K562 (cell line): Measurements from ENCODE around the gene FSTL4. TPM values are rescaled to one million over a fixed set of nuclear protein-coding genes. Genes with fewer than 3 reads are reported as not detected.

Experiments used
- ATAC-seq: fragments of 200-7000 bp; cut with Tn5 transposase; 3 replicates; pipeline ENCODE4 v1.9.1; 2020; ENCODE audit warnings: moderate library complexity
- BruUV-seq: library from RNA; stranded (reverse); fragments of 400-500 nt; replicated peaks from 2 replicates; lab custom pipeline; 2021; lab: Mats Ljungman, UMichigan
- CTCF ChIA-PET: fragments of 300-600 bp; formaldehyde crosslinking; extraction: SDS; loops from one replicate; lab custom pipeline; 2021; ENCODE audit warnings: low intra/inter-chr PET ratio; lab: Yijun Ruan, JAX
- POLR2A ChIA-PET: fragments of 300-600, 350-650 bp; sonication (Branson Sonifier 250); formaldehyde crosslinking; extraction: SDS; loops from one replicate; lab custom pipeline; 2021; ENCODE audit warnings: antibody characterized with exemption, inconsistent platforms; lab: Yijun Ruan, JAX
- DNase-seq, 4 experiments: peaks; one replicate each; pipeline versions ENCODE4 v3.0.0 to v3.0.0-alpha.2; 2011 to 2018; ENCODE audit warnings: low spot score in 3 of 4, mixed read lengths in 3 of 4; ENCODE audit errors: extremely low read depth in 1 of 4
- FAIRE-seq: peaks from 2 replicates; lab custom pipeline; 2011; peaks lifted over from hg19 to GRCh38; lab: Jason Lieb, UNC
- H2AFZ ChIP-seq: 2 replicates; pipeline ENCODE4 v1.6.0; 2011; ENCODE audit warnings: low read depth, low read length, control low read depth, inconsistent platforms
- H3K27ac ChIP-seq: fragments of 200-600 bp; 3 replicates; pipeline ENCODE4 v1.8.0; 2011; ENCODE audit warnings: low read depth, mild to moderate bottlenecking, control low read depth, inconsistent platforms, low read length, moderate library complexity, mixed read lengths; ENCODE audit errors: extremely low read depth
- H3K27me3 ChIP-seq, 2 experiments: fragments of 300-600 bp in 1 of 2; 2 replicates in 1 of 2; 3 replicates in 1 of 2; pipeline versions ENCODE4 v1.6.0 to v1.8.0; 2011; ENCODE audit warnings: inconsistent platforms in 2 of 2, low read length in 2 of 2, mild to moderate bottlenecking in 1 of 2, mixed read lengths in 1 of 2, moderate library complexity in 1 of 2; ENCODE audit not compliant: control insufficient read depth in 2 of 2, insufficient read depth in 2 of 2
- H3K36me3 ChIP-seq: fragments of 300-600 bp; 3 replicates; pipeline ENCODE4 v1.8.0; 2011; ENCODE audit warnings: mild to moderate bottlenecking, low read length, inconsistent platforms; ENCODE audit not compliant: control insufficient read depth, insufficient read depth
- H3K4me1 ChIP-seq, 2 experiments: fragments of 200-600 bp in 1 of 2; replicated peaks in 1 of 2; 2 replicates in 1 of 2; 3 replicates in 1 of 2; pipeline versions ENCODE4 v1.5.1 to v1.8.0; 2011; ENCODE audit warnings: inconsistent platforms in 2 of 2, low read length in 2 of 2, mild to moderate bottlenecking in 1 of 2, mixed read lengths in 1 of 2, moderate library complexity in 1 of 2; ENCODE audit not compliant: control insufficient read depth in 2 of 2, insufficient read depth in 2 of 2
- H3K4me2 ChIP-seq: 2 replicates; pipeline ENCODE4 v1.6.1; 2011; ENCODE audit warnings: low read length, control low read depth, inconsistent platforms, mixed read lengths; ENCODE audit not compliant: insufficient read depth
- H3K4me3 ChIP-seq: fragments of 200-600 bp; sonication (generic), shearing (Covaris generic); 2 replicates; pipeline ENCODE4 v1.5.1; 2016; ENCODE audit warnings: control low read depth, inconsistent platforms
- H3K79me2 ChIP-seq: fragments of 200-600 bp; 3 replicates; pipeline ENCODE4 v1.8.0; 2011; ENCODE audit warnings: low read length, inconsistent platforms; ENCODE audit not compliant: control insufficient read depth, insufficient read depth
- H3K9ac ChIP-seq, 2 experiments: 2 replicates each; pipeline versions ENCODE4 v1.6.0 to v1.6.1; 2011; ENCODE audit warnings: low read depth in 2 of 2, low read length in 2 of 2, control low read depth in 1 of 2, inconsistent platforms in 1 of 2, mild to moderate bottlenecking in 1 of 2, mixed read lengths in 1 of 2; ENCODE audit not compliant: insufficient read depth in 1 of 2
- H3K9me1 ChIP-seq: one replicate; pipeline ENCODE4 v1.6.0; 2011; ENCODE audit warnings: inconsistent platforms, mild to moderate bottlenecking, low read length, moderate library complexity; ENCODE audit not compliant: control insufficient read depth, insufficient read depth
- H3K9me3 ChIP-seq: replicated peaks from 2 replicates; pipeline ENCODE4 v1.5.1; 2011; ENCODE audit warnings: low read depth, low read length, inconsistent platforms; ENCODE audit not compliant: control insufficient read depth, insufficient read depth
- H4K20me1 ChIP-seq: replicated peaks from 2 replicates; pipeline ENCODE4 v1.6.1; 2011; ENCODE audit warnings: low read length, inconsistent platforms, mixed read lengths; ENCODE audit not compliant: control insufficient read depth, insufficient read depth
- AFF4 ChIP-seq: sonication (generic); formaldehyde crosslinking; IDR thresholded peaks from 2 replicates; pipeline ENCODE4 v1.8.0; 2023; ENCODE audit warnings: mild to moderate bottlenecking, missing genetic modification reagents
- CUX1 ChIP-seq: fragments of 200-800 bp; sonication (Bioruptor generic); IDR thresholded peaks from 2 replicates; pipeline ENCODE4 v1.6.1; 2016; ENCODE audit warnings: missing genetic modification characterization, missing compliant biosample characterization
- DPF2 ChIP-seq: fragments of 450-650 bp; IDR thresholded peaks from 2 replicates; pipeline ENCODE4 v1.6.1; 2016
- GATAD2A ChIP-seq: fragments of 450-650 bp; IDR thresholded peaks from 2 replicates; pipeline ENCODE4 v1.6.1; 2017
- HMG20B ChIP-seq: fragments of 250-450 bp; sonication (Bioruptor Pico); IDR thresholded peaks from 2 replicates; pipeline ENCODE4 v1.5.0; 2021; ENCODE audit warnings: mild to moderate bottlenecking
- MCM2 ChIP-seq: fragments of 450-650 bp; IDR thresholded peaks from 2 replicates; pipeline ENCODE4 v1.6.1; 2017; ENCODE audit warnings: low read depth, mild to moderate bottlenecking
- MYC ChIP-seq, 2 experiments: fragments of 250-450 bp in 1 of 2; sonication (Bioruptor Pico) in 1 of 2; IDR thresholded peaks; 2 replicates each; pipeline versions ENCODE4 v1.5.1 to v1.6.1; 2012 to 2021; ENCODE audit warnings: low read depth in 2 of 2, borderline replicate concordance in 1 of 2, improper control_type of control experiment in 1 of 2, low read length in 1 of 2, mild to moderate bottlenecking in 1 of 2, moderate library complexity in 1 of 2
- SAP30 ChIP-seq: fragments of 200-600 bp; sonication (generic); IDR thresholded peaks from 2 replicates; pipeline ENCODE4 v1.6.1; 2012; ENCODE audit warnings: borderline replicate concordance, low read depth, mild to moderate bottlenecking, moderate library complexity, low read length, control low read depth, inconsistent platforms; ENCODE audit not compliant: insufficient read depth, poor library complexity, severe bottlenecking
- USF1 ChIP-seq: sonication (generic); formaldehyde crosslinking; IDR thresholded peaks from 2 replicates; pipeline ENCODE4 v1.9.0; 2022; ENCODE audit warnings: mild to moderate bottlenecking, missing genetic modification reagents
- WGBS: fragments of 100-300 bp; shearing (Covaris generic); methylation state at CpG from one replicate; pipeline ENCODE4 v1.1.6; 2016; ENCODE audit warnings: low coverage, mixed read lengths; ENCODE audit not compliant: insufficient coverage; ENCODE audit errors: missing lambda C conversion rate; 5-methylcytosine and 5-hydroxymethylcytosine counted together
- in situ Hi-C: fragments of 300-500 bp; cut with MboI; formaldehyde crosslinking; loops from 4 replicates; pipeline ENCODE4 v1.15.0; 2018; ENCODE audit warnings: inconsistent platforms, mixed read lengths
- intact Hi-C: fragments of 100-400 bp; cut with micrococcal nuclease; formaldehyde crosslinking; loops from 2 replicates; pipeline ENCODE4 v1.14.2; 2022
- polyA plus RNA-seq, 8 experiments: library from polyadenylated mRNA; depleted of rRNA in 4 of 8; stranded (reverse) in 5 of 8; unstranded in 3 of 8; fragments of >200 nt; fragmentation: Nextera tagmentation in 2 of 8; fragmentation: Illumina TruSeq in 1 of 8; extraction: Ambion mirVana in 2 of 8; extraction: Trizol in 1 of 8; gene quantifications; 2 replicates each; pipeline versions ENCODE4 v1.2.1 to v1.2.3, GENCODE V29; 2011 to 2014; ENCODE audit warnings: inconsistent platforms in 1 of 8, missing spikeins in 1 of 8
- total RNA-seq, 7 experiments: library from RNA; depleted of rRNA in 6 of 7; stranded (reverse); fragments of >200 nt in 6 of 7; fragmentation: Illumina TruSeq in 2 of 7; extraction: Trizol in 2 of 7; gene quantifications; 2 replicates each; pipeline versions ENCODE4 v1.2.1 to v1.2.3, GENCODE V29; 2011 to 2021; ENCODE audit warnings: low replicate concordance in 1 of 7

FSTL4 gene
- total and polyA plus RNA-seq, 9 of the 15 experiments (the other 6 are each of a cell fraction or from before 2014, with no cell fraction given) = 0.08 to 0.18 (median 0.10) TPM; not detected in 5

- TF ChIP-seq AFF4 (CRISPR knock-in tag) = no peak
- no peak for TF ChIP-seq MCM2
- no peak for TF ChIP-seq GATAD2A
- no peak for TF ChIP-seq SAP30
- no peak for TF ChIP-seq DPF2
- TF ChIP-seq HMG20B = no peak
Observed at GRCh38 chr5:133147815-133148567, 464.4 kb downstream of the FSTL4 start (continued).

GRCh38 chr5:133147411-133147810 is 464.9 kb downstream of the FSTL4 start:
- H3K4me1 ChIP-seq = no peaks in the 10 kb centered on the region
- ATAC-seq = peak; percentile 44; the same call in 1 of the 3 replicates
- CTCF ChIA-PET = no interaction called here
- no peaks in the 10 kb centered on the region for H3K79me2 ChIP-seq
- DNase-seq = no peak
- no peak overlapping the region for H3K4me3 ChIP-seq
- no peak overlapping the region for H3K27ac ChIP-seq
- no peaks in the 10 kb centered on the region for H3K9me1 ChIP-seq
- peaks cover 6 to 17% of the 10 kb centered on the region in 2 experiments; a peak in 4 of 5 replicates for H3K27me3 ChIP-seq
- 11% methylated on average over 7 of the region's 7 CpGs for WGBS
- peak overlapping the region in 1 of 2 experiments; percentile 18; a peak in 1 of 4 replicates for H3K9ac ChIP-seq
- POLR2A ChIA-PET = interaction anchor here (0.7 kb wide), 1 partner anchor 1794 kb away, joined by 4 read pairs; no protein-coding TSS in a partner anchor
- H3K9me3 ChIP-seq = no peaks in the 10 kb centered on the region
- no TSS peak for BruUV-seq
- peak overlapping the region; percentile 56 for H2AFZ ChIP-seq
- FAIRE-seq = no peak
- in situ Hi-C loops (no loop called here), intact Hi-C loops (no loop called here)
- no peak overlapping the region for H3K4me2 ChIP-seq
- H4K20me1 ChIP-seq = no peaks in the 10 kb centered on the region
- H3K36me3 ChIP-seq = no peaks in the 10 kb centered on the region
- TF ChIP-seq MYC (IDR thresholded peaks at IDR 0.05; ENCODE audit: low read depth, low read length) (peak; percentile 27; the same call in 1 of the 2 replicates), MYC (CRISPR knock-in tag; IDR thresholded peaks at IDR 0.05; ENCODE audit: borderline replicate concordance, low read depth) (no peak), CUX1 (CRISPR knock-in tag) (no peak), USF1 (CRISPR knock-in tag) (peak; percentile 33; the same call in 1 of the 2 replicates)
